ENCODE data around the gene NCAM1. TPM values are rescaled to one million over a fixed set of nuclear protein-coding genes. Genes with fewer than 3 reads are reported as not detected.

Gene NCAM1
- total RNA-seq, 2 donors from 2014 or later, result 42.0 to 69.2 TPM

DNA sequence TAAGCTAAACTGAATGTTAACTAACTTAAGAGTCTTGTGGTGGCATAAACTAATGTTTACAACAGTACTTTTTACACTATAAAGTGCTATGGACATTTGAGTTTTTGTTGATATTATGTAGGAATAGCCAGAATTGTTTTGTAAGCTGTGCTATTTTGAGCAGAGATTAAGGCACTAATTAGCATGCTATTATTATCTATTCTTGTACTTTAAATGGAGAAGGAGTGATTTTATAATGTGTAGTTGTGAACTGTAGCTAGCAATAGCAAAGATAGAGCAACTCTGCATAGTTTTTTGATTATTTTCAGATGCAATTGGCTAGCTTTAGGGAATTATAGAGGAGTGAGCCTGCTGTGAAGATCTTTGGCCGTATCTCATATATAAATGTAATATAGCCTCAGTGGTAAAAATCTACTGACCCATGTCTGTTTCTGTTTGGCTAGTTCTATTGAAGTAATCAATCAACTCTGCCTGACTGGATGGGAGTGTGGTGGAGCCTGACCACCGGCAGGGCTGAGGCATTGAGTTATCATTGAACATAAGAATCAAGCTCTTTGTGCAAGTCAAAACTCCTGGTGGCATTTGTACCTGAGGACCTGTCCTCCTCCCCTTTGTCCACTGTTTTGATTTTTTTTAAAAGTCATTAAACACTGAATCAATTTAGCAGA is 34.3 kb downstream of the NCAM1 start:
- H3K4me3 ChIP-seq, result no peak overlapping the region
- H3K36me3 ChIP-seq, result no peaks in the 10 kb centered on the region
- ATAC-seq (ENCODE audit: insufficient number of reproducible peaks, low FRiP score, low read depth) (no peak), DNase-seq (ENCODE audit: low spot score) (no peak)
- H3K9me3 ChIP-seq, result no peaks in the 10 kb centered on the region
- no peak overlapping the region for H3K27ac ChIP-seq
- TF ChIP-seq, protein P1, sequence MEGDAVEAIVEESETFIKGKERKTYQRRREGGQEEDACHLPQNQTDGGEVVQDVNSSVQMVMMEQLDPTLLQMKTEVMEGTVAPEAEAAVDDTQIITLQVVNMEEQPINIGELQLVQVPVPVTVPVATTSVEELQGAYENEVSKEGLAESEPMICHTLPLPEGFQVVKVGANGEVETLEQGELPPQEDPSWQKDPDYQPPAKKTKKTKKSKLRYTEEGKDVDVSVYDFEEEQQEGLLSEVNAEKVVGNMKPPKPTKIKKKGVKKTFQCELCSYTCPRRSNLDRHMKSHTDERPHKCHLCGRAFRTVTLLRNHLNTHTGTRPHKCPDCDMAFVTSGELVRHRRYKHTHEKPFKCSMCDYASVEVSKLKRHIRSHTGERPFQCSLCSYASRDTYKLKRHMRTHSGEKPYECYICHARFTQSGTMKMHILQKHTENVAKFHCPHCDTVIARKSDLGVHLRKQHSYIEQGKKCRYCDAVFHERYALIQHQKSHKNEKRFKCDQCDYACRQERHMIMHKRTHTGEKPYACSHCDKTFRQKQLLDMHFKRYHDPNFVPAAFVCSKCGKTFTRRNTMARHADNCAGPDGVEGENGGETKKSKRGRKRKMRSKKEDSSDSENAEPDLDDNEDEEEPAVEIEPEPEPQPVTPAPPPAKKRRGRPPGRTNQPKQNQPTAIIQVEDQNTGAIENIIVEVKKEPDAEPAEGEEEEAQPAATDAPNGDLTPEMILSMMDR (IDR thresholded peaks at IDR 0.05), result no peak
- H3K4me1 ChIP-seq (ENCODE audit: control insufficient read depth in 1 of 2, low read depth in 2 of 2), result no peaks in the 10 kb centered on the region
- no peaks in the 10 kb centered on the region for H3K27me3 ChIP-seq (replicated peaks; ENCODE audit: insufficient read depth)

DNA sequence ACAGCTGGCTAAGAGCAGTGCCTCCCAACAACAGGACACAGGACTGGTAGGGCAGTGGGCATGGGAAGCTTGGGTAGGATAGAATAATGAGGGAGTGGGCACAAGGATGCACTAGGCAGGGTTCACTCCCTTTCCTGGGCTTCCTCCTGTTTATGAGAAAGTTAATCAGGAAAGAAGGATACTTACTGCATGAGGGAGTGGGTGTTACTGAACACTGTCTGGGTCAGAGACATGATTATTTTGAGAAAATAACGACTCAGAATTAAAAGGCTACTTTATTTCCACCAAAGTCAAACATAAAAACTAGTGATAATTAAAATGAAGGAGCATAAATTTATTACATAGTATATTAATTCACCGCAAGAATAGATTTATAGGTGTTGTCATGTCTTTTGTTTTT is 35.8 kb downstream of the NCAM1 start:
- no peak overlapping the region for H3K27ac ChIP-seq
- TF ChIP-seq, protein P1 (IDR thresholded peaks at IDR 0.05), result no peak
- H3K4me3 ChIP-seq, result no peak overlapping the region
- H3K27me3 ChIP-seq (replicated peaks; ENCODE audit: insufficient read depth), result no peaks in the 10 kb centered on the region
- H3K4me1 ChIP-seq (ENCODE audit: control insufficient read depth in 1 of 2, low read depth in 2 of 2), result no peaks in the 10 kb centered on the region
- H3K9me3 ChIP-seq, result no peaks in the 10 kb centered on the region
- no peaks in the 10 kb centered on the region for H3K36me3 ChIP-seq
- no peak for DNase-seq (ENCODE audit: low spot score)
- no peak for ATAC-seq (ENCODE audit: insufficient number of reproducible peaks, low FRiP score, low read depth)

DNA sequence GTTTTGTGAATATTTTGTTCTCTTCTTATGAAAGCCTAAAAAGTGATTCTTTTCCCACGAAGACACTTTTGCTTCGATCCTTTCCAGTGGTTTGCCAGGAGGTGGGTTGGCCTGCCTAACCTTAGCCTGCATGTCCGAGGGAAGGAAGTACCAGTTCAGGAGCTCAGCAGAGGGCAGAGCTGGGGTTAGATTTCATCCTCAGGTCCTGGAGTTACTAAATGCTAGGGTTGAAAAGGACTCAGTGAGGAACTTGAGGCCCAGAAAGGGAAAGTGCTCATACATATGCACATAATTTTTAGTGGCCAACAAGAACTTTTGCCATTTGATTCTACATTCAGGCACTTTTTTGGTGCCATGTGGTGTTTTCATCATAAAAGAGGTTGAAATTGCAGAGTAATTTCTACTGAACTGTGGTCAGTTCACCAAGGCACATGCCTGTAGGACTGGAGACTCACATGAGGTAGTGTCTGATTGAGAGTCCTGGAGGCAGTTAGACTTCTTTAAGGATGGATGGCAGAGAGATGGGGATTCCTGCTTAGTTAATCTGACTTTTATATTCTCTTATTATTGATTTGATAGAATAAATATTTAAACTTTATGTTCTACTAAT is 36.7 kb downstream of the NCAM1 start:
- no peak overlapping the region for H3K27ac ChIP-seq
- no peaks in the 10 kb centered on the region for H3K9me3 ChIP-seq
- no peak overlapping the region for H3K4me3 ChIP-seq
- no peaks in the 10 kb centered on the region for H3K36me3 ChIP-seq
- TF ChIP-seq, protein P1 (IDR thresholded peaks at IDR 0.05), result no peak
- DNase-seq (ENCODE audit: low spot score) (no peak), ATAC-seq (ENCODE audit: insufficient number of reproducible peaks, low FRiP score, low read depth) (no peak)
- H3K27me3 ChIP-seq (replicated peaks; ENCODE audit: insufficient read depth), result no peaks in the 10 kb centered on the region
- no peaks in the 10 kb centered on the region for H3K4me1 ChIP-seq (ENCODE audit: control insufficient read depth in 1 of 2, low read depth in 2 of 2)

DNA sequence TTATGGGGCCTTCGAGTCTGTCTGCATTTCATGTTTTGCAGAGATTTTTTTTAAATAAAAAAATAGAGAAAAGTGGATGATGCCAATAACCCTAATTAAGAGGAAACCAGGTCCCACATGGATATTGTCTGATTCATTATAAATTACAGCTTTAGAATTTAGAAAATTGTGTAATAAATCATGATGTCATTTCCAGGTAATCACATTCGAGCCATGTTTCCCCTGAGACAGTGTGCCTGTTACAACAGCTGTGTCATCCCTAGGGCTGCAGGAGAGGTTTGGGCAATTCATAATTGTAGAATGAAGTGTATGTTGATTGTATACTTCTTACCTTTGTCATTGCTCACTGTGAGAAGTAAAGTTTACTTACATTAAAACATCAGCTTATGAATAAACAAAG is 38.3 kb downstream of the NCAM1 start:
- no peaks in the 10 kb centered on the region for H3K27me3 ChIP-seq (replicated peaks; ENCODE audit: insufficient read depth)
- no peak overlapping the region for H3K27ac ChIP-seq
- TF ChIP-seq, protein P1 (IDR thresholded peaks at IDR 0.05), result no peak
- DNase-seq (ENCODE audit: low spot score), result no peak
- no peak overlapping the region for H3K4me3 ChIP-seq
- H3K36me3 ChIP-seq, result no peaks in the 10 kb centered on the region
- no peaks in the 10 kb centered on the region for H3K4me1 ChIP-seq (ENCODE audit: control insufficient read depth in 1 of 2, low read depth in 2 of 2)
- H3K9me3 ChIP-seq, result no peaks in the 10 kb centered on the region
- ATAC-seq (ENCODE audit: insufficient number of reproducible peaks, low FRiP score, low read depth), result no peak

DNA sequence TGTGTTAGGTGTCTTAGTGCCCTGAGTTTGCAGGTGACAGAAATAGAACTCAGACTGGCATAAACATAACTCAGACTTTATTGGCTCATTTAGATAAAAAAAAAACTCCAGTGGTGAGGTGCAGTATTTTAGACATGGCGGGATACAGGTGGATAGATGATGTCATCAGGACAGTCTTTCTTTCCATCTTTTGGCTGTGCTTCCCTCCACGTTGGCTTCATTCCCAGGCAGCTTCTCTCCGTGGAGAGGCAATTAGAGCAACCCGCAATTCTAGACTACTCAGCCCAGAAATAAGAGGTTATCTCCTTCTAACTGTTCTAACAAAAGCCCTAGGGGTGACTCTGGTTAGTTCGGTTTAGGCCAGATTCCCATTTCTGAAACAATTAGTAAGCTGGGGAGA is 40.5 kb downstream of the NCAM1 start:
- ATAC-seq (ENCODE audit: insufficient number of reproducible peaks, low FRiP score, low read depth), result no peak
- Histone ChIP-seq H3K9me3 (no peaks in the 10 kb centered on the region), H3K4me3 (no peak overlapping the region), H3K27ac (no peak overlapping the region), H3K27me3 (replicated peaks; ENCODE audit: insufficient read depth) (no peaks in the 10 kb centered on the region), H3K4me1 (ENCODE audit: control insufficient read depth in 1 of 2, low read depth in 2 of 2) (no peaks in the 10 kb centered on the region), H3K36me3 (no peaks in the 10 kb centered on the region)
- TF ChIP-seq, protein P1 (IDR thresholded peaks at IDR 0.05), result no peak
- no peak for DNase-seq (ENCODE audit: low spot score)

Data from thoracic aorta (tissue), 2 donors.